Parathyroid adenoma (tissue), 2 donors: ENCODE results near the gene GRIK4.

Experiments used
- H2AFZ ChIP-seq: fragments of 300-600 bp; sonication (generic); one replicate; pipeline ENCODE4 v1.7.0; 2017; ENCODE audit warnings: antibody characterized with exemption, mild to moderate bottlenecking
- H3K27ac ChIP-seq: fragments of 300-600 bp; sonication (generic); one replicate; pipeline ENCODE4 v1.7.0; 2017
- H3K27me3 ChIP-seq: fragments of 300-600 bp; sonication (generic); one replicate; pipeline ENCODE4 v1.7.0; 2017; ENCODE audit warnings: low read length; ENCODE audit not compliant: control insufficient read depth, insufficient read depth
- H3K36me3 ChIP-seq: fragments of 300-600 bp; sonication (generic); one replicate; pipeline ENCODE4 v1.7.0; 2017; ENCODE audit warnings: low read length; ENCODE audit not compliant: control insufficient read depth, insufficient read depth
- H3K4me1 ChIP-seq: fragments of 300-600 bp; sonication (generic); one replicate; pipeline ENCODE4 v1.7.0; 2017; ENCODE audit warnings: control low read depth
- H3K4me2 ChIP-seq: fragments of 300-600 bp; sonication (generic); one replicate; pipeline ENCODE4 v1.7.0; 2017; ENCODE audit warnings: low read length
- H3K4me3 ChIP-seq: fragments of 300-600 bp; sonication (generic); one replicate; pipeline ENCODE4 v1.7.0; 2017; ENCODE audit warnings: low read depth, low read length
- H3K79me2 ChIP-seq: fragments of 300-600 bp; sonication (generic); one replicate; pipeline ENCODE4 v1.7.0; 2017; ENCODE audit warnings: control low read depth
- H3K9ac ChIP-seq: fragments of 300-600 bp; sonication (generic); one replicate; pipeline ENCODE4 v1.7.0; 2017; ENCODE audit warnings: mild to moderate bottlenecking
- H3K9me3 ChIP-seq: fragments of 300-600 bp; sonication (generic); one replicate; pipeline ENCODE4 v1.7.0; 2017; ENCODE audit warnings: low read length; ENCODE audit not compliant: control insufficient read depth
- CTCF ChIP-seq: fragments of 300-600 bp; sonication (generic); IDR thresholded peaks from one replicate; pipeline ENCODE4 v1.7.0; 2017; ENCODE audit warnings: antibody characterized with exemption, mild to moderate bottlenecking
- donor health status: primary hyperparathyroidism.

GRIK4 gene

GRCh38 chr11:120575461-120575860 lies 63.9 kb downstream of the GRIK4 start:
- no peak for TF ChIP-seq CTCF
- Histone ChIP-seq H3K4me1 (no peaks in the 10 kb centered on the region), H3K27me3 (no peaks in the 10 kb centered on the region), H3K27ac (no peak overlapping the region), H3K36me3 (no peaks in the 10 kb centered on the region), H3K4me3 (no peak overlapping the region), H3K9me3 (no peaks in the 10 kb centered on the region), H2AFZ (no peak overlapping the region), H3K4me2 (no peak overlapping the region), H3K79me2 (no peaks in the 10 kb centered on the region), H3K9ac (no peak overlapping the region)

GRCh38 chr11:120576606-120577005 lies 65.1 kb downstream of the GRIK4 start:
- Histone ChIP-seq H3K4me1 (no peaks in the 10 kb centered on the region), H3K27ac (no peak overlapping the region), H3K79me2 (no peaks in the 10 kb centered on the region), H3K36me3 (no peaks in the 10 kb centered on the region), H3K27me3 (no peaks in the 10 kb centered on the region), H2AFZ (no peak overlapping the region), H3K4me2 (no peak overlapping the region), H3K9me3 (no peaks in the 10 kb centered on the region), H3K4me3 (no peak overlapping the region), H3K9ac (no peak overlapping the region)
- TF ChIP-seq CTCF = no peak

GRCh38 chr11:120577041-120577440 lies 65.5 kb downstream of the GRIK4 start:
- Histone ChIP-seq H2AFZ (no peak overlapping the region), H3K4me2 (no peak overlapping the region), H3K4me1 (no peaks in the 10 kb centered on the region), H3K27me3 (no peaks in the 10 kb centered on the region), H3K36me3 (no peaks in the 10 kb centered on the region), H3K9me3 (no peaks in the 10 kb centered on the region), H3K4me3 (no peak overlapping the region), H3K79me2 (no peaks in the 10 kb centered on the region), H3K27ac (no peak overlapping the region), H3K9ac (no peak overlapping the region)
- no peak for TF ChIP-seq CTCF

GRCh38 chr11:120577624-120578363 lies 66.2 kb downstream of the GRIK4 start:
- TF ChIP-seq CTCF = no peak
- Histone ChIP-seq H3K79me2 (no peaks in the 10 kb centered on the region), H3K36me3 (no peaks in the 10 kb centered on the region), H3K4me3 (no peak overlapping the region), H3K27me3 (no peaks in the 10 kb centered on the region), H3K4me1 (no peaks in the 10 kb centered on the region), H3K4me2 (no peak overlapping the region), H3K9ac (no peak overlapping the region), H2AFZ (no peak overlapping the region), H3K9me3 (no peaks in the 10 kb centered on the region), H3K27ac (no peak overlapping the region)

- Histone ChIP-seq H3K4me2 (no peak overlapping the region), H3K4me1 (no peaks in the 10 kb centered on the region), H3K4me3 (no peak overlapping the region), H3K9me3 (no peaks in the 10 kb centered on the region), H2AFZ (no peak overlapping the region), H3K27ac (no peak overlapping the region), H3K9ac (no peak overlapping the region), H3K36me3 (no peaks in the 10 kb centered on the region), H3K79me2 (no peaks in the 10 kb centered on the region), H3K27me3 (no peaks in the 10 kb centered on the region)
- no peak for TF ChIP-seq CTCF
These were observed 67.1 kb downstream of the GRIK4 start for GRCh38 chr11:120578596-120579154.
